Fibroblast of mammary gland (primary cell): ENCODE measurements around the gene RUNX3.

Experiments used
- DNase-seq: peaks from one replicate; pipeline ENCODE4 v3.0.0-alpha.2; 2010; ENCODE audit warnings: low read depth
- H3K4me3 ChIP-seq: 2 replicates; pipeline ENCODE4 v1.5.1; 2011; ENCODE audit warnings: low read depth, mild to moderate bottlenecking, low read length, moderate library complexity; ENCODE audit not compliant: control insufficient read depth
- TF ChIP-seq, protein P1 (sequence below): conservative IDR thresholded peaks from 2 replicates; pipeline ENCODE4 v1.5.1; 2011; ENCODE audit warnings: low read depth, low read length, inconsistent platforms; ENCODE audit not compliant: control insufficient read depth, insufficient read depth

RUNX3 gene

GRCh38 chr1:24918370-24918769 lies 11.7 kb downstream of the RUNX3 start:
- no peak for DNase-seq
- H3K4me3 ChIP-seq = no peak overlapping the region
- TF ChIP-seq, protein P1, sequence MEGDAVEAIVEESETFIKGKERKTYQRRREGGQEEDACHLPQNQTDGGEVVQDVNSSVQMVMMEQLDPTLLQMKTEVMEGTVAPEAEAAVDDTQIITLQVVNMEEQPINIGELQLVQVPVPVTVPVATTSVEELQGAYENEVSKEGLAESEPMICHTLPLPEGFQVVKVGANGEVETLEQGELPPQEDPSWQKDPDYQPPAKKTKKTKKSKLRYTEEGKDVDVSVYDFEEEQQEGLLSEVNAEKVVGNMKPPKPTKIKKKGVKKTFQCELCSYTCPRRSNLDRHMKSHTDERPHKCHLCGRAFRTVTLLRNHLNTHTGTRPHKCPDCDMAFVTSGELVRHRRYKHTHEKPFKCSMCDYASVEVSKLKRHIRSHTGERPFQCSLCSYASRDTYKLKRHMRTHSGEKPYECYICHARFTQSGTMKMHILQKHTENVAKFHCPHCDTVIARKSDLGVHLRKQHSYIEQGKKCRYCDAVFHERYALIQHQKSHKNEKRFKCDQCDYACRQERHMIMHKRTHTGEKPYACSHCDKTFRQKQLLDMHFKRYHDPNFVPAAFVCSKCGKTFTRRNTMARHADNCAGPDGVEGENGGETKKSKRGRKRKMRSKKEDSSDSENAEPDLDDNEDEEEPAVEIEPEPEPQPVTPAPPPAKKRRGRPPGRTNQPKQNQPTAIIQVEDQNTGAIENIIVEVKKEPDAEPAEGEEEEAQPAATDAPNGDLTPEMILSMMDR = no peak

- TF ChIP-seq, protein P1 = no peak
- no peak for DNase-seq
Observed at GRCh38 chr1:24917327-24918074, 12.6 kb downstream of the RUNX3 start.

DNA sequence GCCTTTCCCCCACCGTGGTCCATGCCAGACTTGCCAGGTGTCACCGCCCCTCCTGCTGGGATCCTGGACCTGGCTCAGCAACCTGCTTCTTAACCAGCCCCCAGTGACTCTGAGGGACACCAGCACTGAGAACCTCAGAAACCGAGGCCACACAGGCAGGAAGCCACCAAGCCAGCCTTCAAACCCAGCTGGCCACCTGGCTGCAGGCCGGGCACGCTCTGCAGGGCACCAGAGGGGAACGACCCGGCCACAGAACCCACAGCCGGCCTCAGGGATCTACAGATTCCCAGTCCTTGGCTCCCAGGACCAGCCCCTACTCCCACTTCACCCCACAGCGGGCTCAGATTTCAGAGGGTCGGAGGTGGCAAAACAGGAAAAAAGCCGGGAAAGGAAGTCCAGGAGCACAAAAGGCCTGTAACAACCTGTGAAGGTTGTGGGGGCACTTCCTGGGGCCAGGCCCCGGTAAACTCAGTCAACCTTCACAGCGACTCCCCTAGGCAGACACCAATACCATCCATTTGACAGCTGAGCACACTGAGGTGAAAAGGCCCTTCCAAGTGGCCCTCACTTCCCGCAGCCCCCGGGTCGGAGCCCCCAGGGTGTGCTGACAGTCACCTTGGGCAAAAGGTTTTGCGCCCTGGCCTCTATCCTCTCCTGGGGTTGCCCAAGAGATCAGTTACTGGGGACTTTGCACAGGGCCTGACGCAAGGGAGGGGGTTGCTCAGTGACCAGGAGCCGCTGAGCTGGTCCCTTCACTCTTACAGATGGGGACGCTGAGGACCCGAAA lies 14.1 kb downstream of the RUNX3 start:
- DNase-seq = no peak
- no peak overlapping the region for H3K4me3 ChIP-seq
- TF ChIP-seq, protein P1 = no peak

More at GRCh38 chr1:24917327-24918074, 12.6 kb downstream of the RUNX3 start:
- H3K4me3 ChIP-seq = no peak overlapping the region

DNA sequence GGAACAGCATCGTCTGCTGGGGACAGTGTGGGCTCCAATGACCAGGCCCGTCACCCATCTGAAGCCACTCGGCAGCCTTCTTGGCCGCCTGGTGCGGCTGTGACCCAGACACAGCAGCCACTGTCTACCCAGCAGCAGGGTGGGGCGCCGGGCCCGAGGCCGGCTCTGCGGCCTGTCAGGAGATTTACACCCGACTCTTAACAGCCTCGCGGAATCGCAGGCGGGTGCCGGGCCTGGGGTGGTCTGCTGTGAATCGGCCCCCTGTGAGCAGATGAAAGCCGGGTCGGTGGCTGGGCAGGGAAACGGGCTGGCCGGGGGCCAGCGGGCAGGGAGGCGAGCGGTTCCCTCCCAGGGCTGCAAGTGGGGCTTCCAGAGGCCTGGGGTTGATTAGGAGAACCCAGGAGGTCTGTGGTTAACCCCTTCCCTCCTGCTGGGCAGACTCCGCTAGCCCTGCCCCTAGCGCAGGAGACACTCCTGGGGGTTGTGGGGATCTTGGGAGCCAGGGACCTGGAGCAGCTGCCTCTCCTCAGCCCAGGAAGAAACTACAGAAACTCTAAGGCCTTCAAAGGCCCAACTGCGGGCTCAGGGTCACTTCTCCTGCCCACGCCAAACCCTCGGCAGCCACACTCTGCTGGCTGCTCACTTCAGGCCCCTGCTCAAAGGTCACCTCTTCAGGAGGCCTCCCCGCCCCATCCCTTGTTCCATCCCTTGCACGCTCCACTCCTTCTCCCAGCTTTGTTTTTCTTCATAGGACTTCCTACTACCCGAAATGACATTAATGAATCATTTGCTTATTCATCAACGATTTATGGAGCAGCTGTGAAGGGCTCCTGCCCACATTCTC lies 15.6 kb downstream of the RUNX3 start:
- DNase-seq = peak; percentile 69
- no peak overlapping the region for H3K4me3 ChIP-seq
- TF ChIP-seq, protein P1 = no peak

DNA sequence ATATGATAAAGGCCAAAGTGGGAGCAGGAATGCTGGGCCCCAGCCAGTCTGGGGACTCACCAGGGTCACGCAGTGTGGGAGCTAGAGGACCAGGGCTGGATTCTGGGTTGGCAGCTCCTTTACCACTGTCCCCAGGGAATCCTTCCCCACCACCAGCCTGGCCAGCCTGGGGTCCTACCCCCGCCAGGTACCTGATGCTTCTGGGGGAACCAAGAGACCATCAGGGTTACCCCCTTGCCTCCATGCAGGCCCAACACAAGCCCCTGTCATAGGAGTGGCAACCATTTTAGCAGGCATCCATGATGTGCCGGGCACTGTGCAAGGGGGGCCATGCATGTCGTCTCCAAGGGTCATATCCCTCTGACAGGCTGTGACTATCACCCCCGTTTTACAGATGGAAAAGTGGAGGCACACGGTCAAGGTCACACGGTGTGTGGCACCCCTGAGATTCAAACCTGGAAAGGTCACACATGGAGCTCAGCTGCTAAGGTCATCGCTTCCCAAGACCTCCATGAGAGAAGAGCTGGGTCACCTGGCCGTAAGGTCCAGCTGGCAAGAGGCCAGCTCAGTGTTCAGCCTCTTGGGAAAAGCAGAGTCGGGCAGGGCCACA lies 16.4 kb downstream of the RUNX3 start:
- DNase-seq = no peak
- no peak overlapping the region for H3K4me3 ChIP-seq
- TF ChIP-seq, protein P1 = no peak

DNA sequence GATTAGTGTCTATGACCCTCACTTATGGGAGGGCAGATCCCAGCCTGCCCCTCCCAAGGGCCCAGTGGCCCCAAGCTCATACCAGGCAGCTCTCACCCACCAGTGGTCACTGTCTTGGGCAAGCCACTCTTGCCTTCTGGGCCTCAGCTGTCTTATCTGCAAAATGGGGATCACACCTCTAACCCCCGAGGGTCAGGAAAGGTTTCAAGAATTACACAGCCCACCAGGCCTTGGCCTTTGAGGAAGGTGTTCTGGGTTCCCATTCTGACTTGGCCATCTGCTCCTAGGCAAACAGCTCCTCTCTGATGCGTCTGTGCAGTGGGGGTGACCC lies 16.8 kb downstream of the RUNX3 start:
- TF ChIP-seq, protein P1 = no peak
- no peak for DNase-seq

More for the DNA sequence above, 16.8 kb downstream of the RUNX3 start:
- no peak overlapping the region for H3K4me3 ChIP-seq
